ENCODE measurements around the gene ERC2.

Gene ERC2

GRCh38 chr3:56133423-56133822 is 334.8 kb downstream of the ERC2 start:
- Histone ChIP-seq H3K27me3 (ENCODE audit: control insufficient read depth, insufficient read depth, low read length) (no peaks in the 10 kb centered on the region), H3K9ac (ENCODE audit: low read length) (no peak overlapping the region), H3K4me3 (ENCODE audit: low read length) (no peak overlapping the region), H3K4me1 (ENCODE audit: control insufficient read depth, insufficient read depth, low read length) (no peaks in the 10 kb centered on the region), H3K27ac (ENCODE audit: low read depth, low read length) (no peak overlapping the region), H3K36me3 (ENCODE audit: control insufficient read depth, insufficient read depth, low read length) (no peaks in the 10 kb centered on the region)

- H3K36me3 ChIP-seq (ENCODE audit: control insufficient read depth, insufficient read depth, low read length), result no peaks in the 10 kb centered on the region
- no peak overlapping the region for H3K4me3 ChIP-seq (ENCODE audit: low read length)
- H3K27me3 ChIP-seq (ENCODE audit: control insufficient read depth, insufficient read depth, low read length), result no peaks in the 10 kb centered on the region
- no peak overlapping the region for H3K9ac ChIP-seq (ENCODE audit: low read length)
- no peak overlapping the region for H3K27ac ChIP-seq (ENCODE audit: low read depth, low read length)
- H3K4me1 ChIP-seq (ENCODE audit: control insufficient read depth, insufficient read depth, low read length), result no peaks in the 10 kb centered on the region
These were observed 335.5 kb downstream of the ERC2 start for GRCh38 chr3:56132762-56133161.

DNA sequence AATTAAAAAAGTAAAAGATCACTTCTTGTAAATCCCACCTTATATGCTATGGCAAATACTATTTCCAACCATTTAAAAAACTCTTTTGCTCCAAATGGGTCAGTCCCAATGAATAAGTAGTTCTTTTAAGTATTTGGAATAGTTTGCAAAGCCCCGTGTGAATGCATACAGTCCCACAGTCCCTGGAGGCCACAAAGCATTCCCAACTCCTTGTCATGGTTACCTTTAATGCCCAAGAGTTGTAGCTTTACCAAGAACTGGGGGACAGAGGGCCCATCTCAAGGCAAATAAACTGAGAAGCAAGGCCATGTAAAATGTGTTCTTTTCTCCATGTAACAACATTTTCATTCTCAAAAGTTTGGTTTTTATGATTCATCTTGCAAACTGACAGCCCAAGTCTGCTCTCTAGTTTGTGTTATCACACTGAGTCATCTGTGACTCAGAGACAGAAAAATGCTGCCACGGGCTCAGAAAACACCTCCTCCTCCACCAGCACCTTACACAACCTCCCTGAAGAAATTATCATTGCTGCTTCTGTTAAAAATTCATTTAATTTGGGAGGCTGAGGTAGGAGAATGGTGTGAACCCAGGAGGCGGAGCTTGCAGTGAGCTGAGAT is 336.2 kb downstream of the ERC2 start:
- Histone ChIP-seq H3K9ac (ENCODE audit: low read length) (no peak overlapping the region), H3K4me1 (ENCODE audit: control insufficient read depth, insufficient read depth, low read length) (no peaks in the 10 kb centered on the region), H3K27ac (ENCODE audit: low read depth, low read length) (no peak overlapping the region), H3K27me3 (ENCODE audit: control insufficient read depth, insufficient read depth, low read length) (no peaks in the 10 kb centered on the region), H3K4me3 (ENCODE audit: low read length) (no peak overlapping the region), H3K36me3 (ENCODE audit: control insufficient read depth, insufficient read depth, low read length) (no peaks in the 10 kb centered on the region)

GRCh38 chr3:56130036-56130435 is 338.2 kb downstream of the ERC2 start:
- H3K4me3 ChIP-seq (ENCODE audit: low read length), result no peak overlapping the region
- H3K36me3 ChIP-seq (ENCODE audit: control insufficient read depth, insufficient read depth, low read length), result no peaks in the 10 kb centered on the region
- no peak overlapping the region for H3K9ac ChIP-seq (ENCODE audit: low read length)
- no peaks in the 10 kb centered on the region for H3K27me3 ChIP-seq (ENCODE audit: control insufficient read depth, insufficient read depth, low read length)
- H3K27ac ChIP-seq (ENCODE audit: low read depth, low read length), result no peak overlapping the region
- H3K4me1 ChIP-seq (ENCODE audit: control insufficient read depth, insufficient read depth, low read length), result no peaks in the 10 kb centered on the region

DNA sequence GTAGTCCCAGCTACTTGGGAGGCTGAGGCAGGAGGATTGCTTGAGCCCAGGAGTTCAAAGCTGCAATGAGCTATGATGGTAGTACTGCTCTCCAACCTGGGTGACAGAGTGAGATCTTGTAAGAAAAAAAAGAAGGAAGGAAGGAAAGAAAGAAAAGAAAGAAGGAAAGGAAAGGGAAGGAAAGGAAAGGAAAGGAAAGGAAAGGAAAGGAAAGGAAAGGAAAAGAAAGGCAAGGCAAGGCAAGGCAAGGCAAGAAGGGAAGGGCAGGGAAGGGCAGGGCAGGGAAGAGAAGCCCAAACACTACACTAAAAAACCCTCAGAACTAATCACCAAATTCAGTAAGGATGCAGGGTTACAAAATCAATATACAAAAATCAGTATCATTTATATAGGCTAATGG is 341.6 kb downstream of the ERC2 start:
- no peak overlapping the region for H3K27ac ChIP-seq (ENCODE audit: low read depth, low read length)
- no peak overlapping the region for H3K4me3 ChIP-seq (ENCODE audit: low read length)
- H3K27me3 ChIP-seq (ENCODE audit: control insufficient read depth, insufficient read depth, low read length), result no peaks in the 10 kb centered on the region
- no peaks in the 10 kb centered on the region for H3K36me3 ChIP-seq (ENCODE audit: control insufficient read depth, insufficient read depth, low read length)
- H3K9ac ChIP-seq (ENCODE audit: low read length), result no peak overlapping the region
- no peaks in the 10 kb centered on the region for H3K4me1 ChIP-seq (ENCODE audit: control insufficient read depth, insufficient read depth, low read length)

GRCh38 chr3:56125358-56126005 is 342.8 kb downstream of the ERC2 start:
- H3K4me1 ChIP-seq (ENCODE audit: control insufficient read depth, insufficient read depth, low read length), result no peaks in the 10 kb centered on the region
- H3K36me3 ChIP-seq (ENCODE audit: control insufficient read depth, insufficient read depth, low read length), result no peaks in the 10 kb centered on the region
- no peak overlapping the region for H3K9ac ChIP-seq (ENCODE audit: low read length)
- H3K27me3 ChIP-seq (ENCODE audit: control insufficient read depth, insufficient read depth, low read length), result no peaks in the 10 kb centered on the region
- H3K27ac ChIP-seq (ENCODE audit: low read depth, low read length), result no peak overlapping the region
- H3K4me3 ChIP-seq (ENCODE audit: low read length), result no peak overlapping the region

DNA sequence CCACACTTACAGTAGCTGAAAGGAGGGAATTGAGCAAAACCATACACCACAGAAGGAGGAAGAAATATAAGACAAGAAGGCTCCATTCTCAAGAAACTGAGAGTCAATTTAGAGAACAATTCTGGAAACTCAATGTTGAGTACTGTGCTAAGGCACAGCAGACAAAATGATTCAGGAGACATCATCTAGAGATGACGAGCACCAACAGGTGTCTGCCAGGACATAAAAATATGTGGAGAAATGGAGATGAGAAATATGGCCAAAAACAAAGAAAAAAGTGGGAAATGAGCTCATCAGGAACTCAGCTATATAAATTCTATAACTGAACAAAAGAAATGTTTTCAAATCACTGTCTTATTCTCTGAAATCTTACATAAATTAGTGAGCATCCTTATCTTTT is 343.7 kb downstream of the ERC2 start:
- H3K27me3 ChIP-seq (ENCODE audit: control insufficient read depth, insufficient read depth, low read length), result no peaks in the 10 kb centered on the region

DNA sequence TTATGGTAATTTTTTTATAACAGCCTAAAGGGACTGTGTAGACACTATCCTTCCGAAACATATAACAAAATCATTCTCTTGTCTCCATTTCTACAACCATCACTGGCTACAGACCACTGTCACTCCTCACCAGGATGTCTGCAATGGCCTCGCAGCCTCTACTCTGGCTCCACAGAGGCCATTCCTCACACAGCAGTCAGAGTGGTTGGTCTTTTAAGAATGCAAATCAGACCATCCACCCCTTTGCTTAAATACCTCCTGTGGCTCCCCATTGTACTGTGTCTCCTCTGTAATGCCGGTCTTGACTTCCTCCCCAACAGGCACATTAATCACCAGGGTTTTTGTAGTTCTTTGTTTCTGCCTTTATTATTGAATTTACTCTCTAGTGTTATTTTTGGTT is 344.8 kb downstream of the ERC2 start:
- Histone ChIP-seq H3K4me1 (ENCODE audit: control insufficient read depth, insufficient read depth, low read length) (no peaks in the 10 kb centered on the region), H3K27ac (ENCODE audit: low read depth, low read length) (no peak overlapping the region), H3K4me3 (ENCODE audit: low read length) (no peak overlapping the region), H3K36me3 (ENCODE audit: control insufficient read depth, insufficient read depth, low read length) (no peaks in the 10 kb centered on the region), H3K27me3 (ENCODE audit: control insufficient read depth, insufficient read depth, low read length) (no peaks in the 10 kb centered on the region), H3K9ac (ENCODE audit: low read length) (no peak overlapping the region)

More for the DNA sequence above, 343.7 kb downstream of the ERC2 start:
- Histone ChIP-seq H3K4me1 (ENCODE audit: control insufficient read depth, insufficient read depth, low read length) (no peaks in the 10 kb centered on the region), H3K4me3 (ENCODE audit: low read length) (no peak overlapping the region), H3K36me3 (ENCODE audit: control insufficient read depth, insufficient read depth, low read length) (no peaks in the 10 kb centered on the region), H3K27ac (ENCODE audit: low read depth, low read length) (no peak overlapping the region), H3K9ac (ENCODE audit: low read length) (no peak overlapping the region)

GRCh38 chr3:56122911-56123310 is 345.4 kb downstream of the ERC2 start:
- no peak overlapping the region for H3K4me3 ChIP-seq (ENCODE audit: low read length)
- H3K27me3 ChIP-seq (ENCODE audit: control insufficient read depth, insufficient read depth, low read length), result no peaks in the 10 kb centered on the region
- no peak overlapping the region for H3K27ac ChIP-seq (ENCODE audit: low read depth, low read length)
- no peaks in the 10 kb centered on the region for H3K4me1 ChIP-seq (ENCODE audit: control insufficient read depth, insufficient read depth, low read length)
- no peaks in the 10 kb centered on the region for H3K36me3 ChIP-seq (ENCODE audit: control insufficient read depth, insufficient read depth, low read length)
- H3K9ac ChIP-seq (ENCODE audit: low read length), result no peak overlapping the region

DNA sequence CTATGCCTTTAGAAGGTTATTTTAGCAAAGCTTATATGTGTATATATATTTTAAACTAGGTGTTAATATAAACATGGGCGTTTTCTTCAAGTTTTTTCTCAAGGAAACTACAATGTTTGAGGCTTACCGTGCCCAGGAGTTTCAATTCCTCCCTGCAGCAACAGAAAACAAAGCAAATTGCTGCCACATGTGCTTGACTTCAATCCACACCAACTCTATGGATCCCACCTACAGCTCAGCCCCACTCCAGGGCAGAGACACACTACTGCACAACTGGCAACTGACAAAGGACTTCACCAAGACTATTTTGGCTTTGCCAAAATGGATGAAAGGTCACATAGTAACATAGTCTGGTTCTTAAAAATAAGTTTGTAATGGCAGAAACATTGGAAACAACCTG is 346.6 kb downstream of the ERC2 start:
- Histone ChIP-seq H3K36me3 (ENCODE audit: control insufficient read depth, insufficient read depth, low read length) (no peaks in the 10 kb centered on the region), H3K4me1 (ENCODE audit: control insufficient read depth, insufficient read depth, low read length) (no peaks in the 10 kb centered on the region), H3K4me3 (ENCODE audit: low read length) (no peak overlapping the region), H3K9ac (ENCODE audit: low read length) (no peak overlapping the region), H3K27me3 (ENCODE audit: control insufficient read depth, insufficient read depth, low read length) (no peaks in the 10 kb centered on the region), H3K27ac (ENCODE audit: low read depth, low read length) (no peak overlapping the region)

- no peak overlapping the region for H3K27ac ChIP-seq (ENCODE audit: low read depth, low read length)
- H3K9ac ChIP-seq (ENCODE audit: low read length), result no peak overlapping the region
- no peaks in the 10 kb centered on the region for H3K36me3 ChIP-seq (ENCODE audit: control insufficient read depth, insufficient read depth, low read length)
- no peak overlapping the region for H3K4me3 ChIP-seq (ENCODE audit: low read length)
- no peaks in the 10 kb centered on the region for H3K4me1 ChIP-seq (ENCODE audit: control insufficient read depth, insufficient read depth, low read length)
- H3K27me3 ChIP-seq (ENCODE audit: control insufficient read depth, insufficient read depth, low read length), result no peaks in the 10 kb centered on the region
These were observed 348.5 kb downstream of the ERC2 start for GRCh38 chr3:56119575-56120349.

GRCh38 chr3:56118968-56119367 is 349.3 kb downstream of the ERC2 start:
- Histone ChIP-seq H3K9ac (ENCODE audit: low read length) (no peak overlapping the region), H3K36me3 (ENCODE audit: control insufficient read depth, insufficient read depth, low read length) (no peaks in the 10 kb centered on the region)

More at GRCh38 chr3:56118968-56119367, 349.3 kb downstream of the ERC2 start:
- Histone ChIP-seq H3K27me3 (ENCODE audit: control insufficient read depth, insufficient read depth, low read length) (no peaks in the 10 kb centered on the region), H3K4me1 (ENCODE audit: control insufficient read depth, insufficient read depth, low read length) (no peaks in the 10 kb centered on the region), H3K4me3 (ENCODE audit: low read length) (no peak overlapping the region), H3K27ac (ENCODE audit: low read depth, low read length) (no peak overlapping the region)
